Upper lobe of left lung (tissue), 4 donors: ENCODE results near the gene TMTC1.

Experiments used
- POLR2A ChIP-seq, 4 donors: fragments of 450-650 bp; IDR thresholded peaks; one replicate each; pipeline ENCODE4 v1.5.1; 2016 to 2017; ENCODE audit warnings: antibody characterized with exemption in 4 of 4, mild to moderate bottlenecking in 2 of 4
- TF ChIP-seq, protein P1 (sequence below), 6 experiments: fragments of 450-650 bp in 4 of 6; fragments of 200-600 bp in 2 of 6; sonication (generic) in 2 of 6; IDR thresholded peaks; one replicate each; pipeline ENCODE4 v1.5.1; 2016 to 2019; ENCODE audit warnings: antibody characterized with exemption in 6 of 6

DNA sequence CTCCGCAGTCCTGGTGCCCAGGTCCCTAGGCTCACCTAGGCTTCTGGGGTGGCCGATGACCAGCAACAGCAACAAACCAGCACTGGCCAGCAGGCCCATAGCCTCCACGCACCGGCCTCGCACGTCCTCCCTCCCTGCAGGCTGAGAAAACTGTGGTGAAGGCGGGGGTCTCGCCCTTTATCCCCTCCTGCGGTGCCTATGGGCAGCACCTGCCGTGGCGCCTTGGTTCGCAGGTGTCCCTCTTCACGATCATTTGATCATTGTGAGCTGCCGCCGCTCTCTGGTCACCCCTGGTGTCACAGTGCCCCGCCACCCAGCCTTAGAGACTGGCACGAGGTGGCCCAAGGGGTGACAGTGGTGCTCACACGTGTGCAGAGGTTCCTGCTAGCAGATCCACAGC, 286.2 kb downstream of the TMTC1 start, which contains the start of gene OVCH1:
- TF ChIP-seq, protein P1, sequence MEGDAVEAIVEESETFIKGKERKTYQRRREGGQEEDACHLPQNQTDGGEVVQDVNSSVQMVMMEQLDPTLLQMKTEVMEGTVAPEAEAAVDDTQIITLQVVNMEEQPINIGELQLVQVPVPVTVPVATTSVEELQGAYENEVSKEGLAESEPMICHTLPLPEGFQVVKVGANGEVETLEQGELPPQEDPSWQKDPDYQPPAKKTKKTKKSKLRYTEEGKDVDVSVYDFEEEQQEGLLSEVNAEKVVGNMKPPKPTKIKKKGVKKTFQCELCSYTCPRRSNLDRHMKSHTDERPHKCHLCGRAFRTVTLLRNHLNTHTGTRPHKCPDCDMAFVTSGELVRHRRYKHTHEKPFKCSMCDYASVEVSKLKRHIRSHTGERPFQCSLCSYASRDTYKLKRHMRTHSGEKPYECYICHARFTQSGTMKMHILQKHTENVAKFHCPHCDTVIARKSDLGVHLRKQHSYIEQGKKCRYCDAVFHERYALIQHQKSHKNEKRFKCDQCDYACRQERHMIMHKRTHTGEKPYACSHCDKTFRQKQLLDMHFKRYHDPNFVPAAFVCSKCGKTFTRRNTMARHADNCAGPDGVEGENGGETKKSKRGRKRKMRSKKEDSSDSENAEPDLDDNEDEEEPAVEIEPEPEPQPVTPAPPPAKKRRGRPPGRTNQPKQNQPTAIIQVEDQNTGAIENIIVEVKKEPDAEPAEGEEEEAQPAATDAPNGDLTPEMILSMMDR (IDR thresholded peaks at IDR 0.05), result no peak
- TF ChIP-seq POLR2A (IDR thresholded peaks at IDR 0.05), result no peak
